PC-3 (cell line): Measurements from ENCODE around the gene PLVAP. TPM values are rescaled to one million over a fixed set of nuclear protein-coding genes. Genes with fewer than 3 reads are reported as not detected.

ENCODE experiments used
- ATAC-seq: fragments of 200-7000 bp; cut with Tn5 transposase; 2 replicates; pipeline ENCODE4 v1.9.1; 2020; ENCODE audit warnings: mild to moderate bottlenecking, moderate library complexity
- BruUV-seq: library from RNA; stranded (reverse); fragments of 400-500 nt; replicated peaks from 2 replicates; lab custom pipeline; 2021; lab: Mats Ljungman, UMichigan
- CTCF ChIA-PET: fragments of 300-600 bp; sonication (Branson Sonifier 250); formaldehyde crosslinking; loops from one replicate; lab custom pipeline; 2022; ENCODE audit warnings: antibody characterized with exemption; lab: Charles Lee
- POLR2A ChIA-PET: fragments of 300-600 bp; sonication (Branson Sonifier 250); formaldehyde crosslinking; loops from one replicate; lab custom pipeline; 2022; ENCODE audit warnings: antibody characterized with exemption; ENCODE audit not compliant: unreplicated experiment; lab: Charles Lee
- DNase-seq: peaks from one replicate; pipeline ENCODE4 v3.0.0-alpha.2; 2015
- H2AFZ ChIP-seq: fragments of 300-600 bp; sonication (generic); 2 replicates; pipeline ENCODE4 v1.6.0; 2016; ENCODE audit warnings: antibody characterized with exemption, low read length
- H3F3A ChIP-seq: fragments of 300-600 bp; sonication (generic); one replicate; pipeline ENCODE4 v1.6.0; 2017; ENCODE audit warnings: antibody characterized with exemption, low read length, control low read depth, mild to moderate bottlenecking; ENCODE audit not compliant: unreplicated experiment
- H3K27ac ChIP-seq: fragments of 300-600 bp; sonication (generic); 2 replicates; pipeline ENCODE4 v1.5.1; 2016; ENCODE audit warnings: mild to moderate bottlenecking, low read length
- H3K27me3 ChIP-seq: fragments of 300-600 bp; sonication (generic); 2 replicates; pipeline ENCODE4 v1.6.1; 2016; ENCODE audit warnings: low read length, mixed read lengths
- H3K36me3 ChIP-seq: fragments of 300-600 bp; sonication (generic); 2 replicates; pipeline ENCODE4 v1.6.1; 2016; ENCODE audit warnings: low read depth, mixed run types, low read length, mixed read lengths
- H3K4me1 ChIP-seq: fragments of 300-600 bp; sonication (generic); 2 replicates; pipeline ENCODE4 v1.5.1; 2016; ENCODE audit warnings: low read length; ENCODE audit not compliant: insufficient read depth
- H3K4me2 ChIP-seq: fragments of 300-600 bp; sonication (generic); 2 replicates; pipeline ENCODE4 v1.6.0; 2016; ENCODE audit warnings: low read length
- H3K4me3 ChIP-seq: fragments of 300-600 bp; sonication (generic); 2 replicates; pipeline ENCODE4 v1.5.1; 2016; ENCODE audit warnings: mild to moderate bottlenecking, low read length, mixed read lengths
- H3K79me2 ChIP-seq: fragments of 300-600 bp; sonication (generic); 2 replicates; pipeline ENCODE4 v1.6.1; 2017; ENCODE audit warnings: low read length, mixed read lengths
- H3K9ac ChIP-seq: fragments of 300-600 bp; sonication (generic); 2 replicates; pipeline ENCODE4 v1.6.0; 2016; ENCODE audit warnings: mild to moderate bottlenecking, low read length
- H3K9me2 ChIP-seq: fragments of 300-600 bp; sonication (generic); replicated peaks from 2 replicates; pipeline ENCODE4 v1.6.1; 2016; ENCODE audit warnings: mixed run types, low read length, mixed read lengths
- H3K9me3 ChIP-seq: fragments of 300-600 bp; sonication (generic); 2 replicates; pipeline ENCODE4 v1.6.1; 2016; ENCODE audit warnings: low read length, mixed read lengths
- H4K20me1 ChIP-seq: fragments of 300-600 bp; sonication (generic); 2 replicates; pipeline ENCODE4 v1.6.1; 2016; ENCODE audit warnings: low read length, mixed read lengths
- CTCF ChIP-seq: fragments of 300-600 bp; sonication (generic); conservative IDR thresholded peaks from 2 replicates; pipeline ENCODE4 v1.5.1; 2017; ENCODE audit warnings: antibody characterized with exemption, low read depth, mild to moderate bottlenecking, low read length
- EZH2 ChIP-seq: fragments of 300-600 bp; sonication (generic); IDR thresholded peaks from one replicate; pipeline ENCODE4 v1.6.1; 2017; ENCODE audit warnings: antibody characterized with exemption, mild to moderate bottlenecking, low read length; ENCODE audit not compliant: unreplicated experiment
- EZH2phosphoT487 ChIP-seq: fragments of 300-600 bp; sonication (generic); IDR thresholded peaks from 2 replicates; pipeline ENCODE4 v1.6.1; 2018; ENCODE audit warnings: mild to moderate bottlenecking, antibody characterized with exemption, low read length, borderline replicate concordance
- intact Hi-C: fragments of 100-400 bp; cut with micrococcal nuclease; formaldehyde crosslinking; loops from 2 replicates; pipeline ENCODE4 v1.9.0; 2023
- total RNA-seq: library from RNA; depleted of rRNA; stranded (reverse); fragments of >200 nt; gene quantifications from 2 replicates; pipeline ENCODE4 v1.2.3, GENCODE V29; 2014

PLVAP gene
- total RNA-seq, 1 experiment from 2014 or later: not detected

GRCh38 chr19:17389288-17389687 lies 12.1 kb upstream of the PLVAP start:
- intact Hi-C loops: loop anchor here (10.0 kb wide), 1 partner anchor 94 kb away; no protein-coding TSS in a partner anchor
- Histone ChIP-seq H3K4me1 (peaks cover 11% of the 10 kb centered on the region; the same call in 1 of the 2 replicates), H3K27me3 (no peaks in the 10 kb centered on the region), H3K9ac (no peak overlapping the region), H3K4me2 (no peak overlapping the region), H2AFZ (no peak overlapping the region), H3K36me3 (no peaks in the 10 kb centered on the region), H3K9me3 (no peaks in the 10 kb centered on the region), H4K20me1 (no peaks in the 10 kb centered on the region), H3K79me2 (no peaks in the 10 kb centered on the region), H3K27ac (no peak overlapping the region), H3K9me2 (no peaks in the 10 kb centered on the region), H3F3A (no peaks in the 10 kb centered on the region), H3K4me3 (no peak overlapping the region)
- DNase-seq: no peak
- BruUV-seq: no TSS peak
- ChIA-PET CTCF (no interaction called here), POLR2A (no interaction called here)
- TF ChIP-seq EZH2phosphoT487 (no peak), CTCF (no peak)
- no peak for ATAC-seq

- POLR2A ChIA-PET: no interaction called here
- no peak overlapping the region for H3K4me2 ChIP-seq
- TF ChIP-seq EZH2phosphoT487 (no peak), CTCF (peak; percentile 93)
These were observed 8.9 kb upstream of the PLVAP start for GRCh38 chr19:17385878-17386611.

GRCh38 chr19:17380426-17381138 lies 3.4 kb upstream of the PLVAP start:
- ATAC-seq: no peak
- no peaks in the 10 kb centered on the region for H3F3A ChIP-seq
- BruUV-seq: no TSS peak
- H3K36me3 ChIP-seq: no peaks in the 10 kb centered on the region
- no peaks in the 10 kb centered on the region for H3K4me1 ChIP-seq
- H2AFZ ChIP-seq: no peak overlapping the region
- CTCF ChIA-PET: no interaction called here
- POLR2A ChIA-PET: no interaction called here
- no peaks in the 10 kb centered on the region for H4K20me1 ChIP-seq
- no peak overlapping the region for H3K27ac ChIP-seq
- TF ChIP-seq EZH2 (no peak), EZH2phosphoT487 (no peak), CTCF (no peak)
- no peaks in the 10 kb centered on the region for H3K9me2 ChIP-seq
- H3K4me2 ChIP-seq: no peak overlapping the region
- H3K79me2 ChIP-seq: no peaks in the 10 kb centered on the region
- intact Hi-C loops: loop anchor here (10.0 kb wide), 1 partner anchor 86 kb away; no protein-coding TSS in a partner anchor
- no peak overlapping the region for H3K4me3 ChIP-seq
- no peaks in the 10 kb centered on the region for H3K9me3 ChIP-seq
- no peaks in the 10 kb centered on the region for H3K27me3 ChIP-seq
- DNase-seq: no peak
- H3K9ac ChIP-seq: no peak overlapping the region

More at GRCh38 chr19:17385878-17386611, 8.9 kb upstream of the PLVAP start:
- no peaks in the 10 kb centered on the region for H3K27me3 ChIP-seq
- H3K36me3 ChIP-seq: no peaks in the 10 kb centered on the region
- BruUV-seq: no TSS peak
- H3K27ac ChIP-seq: no peak overlapping the region
- H3F3A ChIP-seq: no peaks in the 10 kb centered on the region
- CTCF ChIA-PET: interaction anchor here (0.6 to 1.0 kb wide), 3 partner anchors 39 to 81 kb away, joined by 3 to 9 read pairs (median 4); partner anchors contain the start of gene MRPL34
- H4K20me1 ChIP-seq: no peaks in the 10 kb centered on the region
- H3K4me1 ChIP-seq: no peaks in the 10 kb centered on the region
- H3K9ac ChIP-seq: no peak overlapping the region
- no peaks in the 10 kb centered on the region for H3K9me3 ChIP-seq
- intact Hi-C loops: loop anchor here (1.0 to 10.0 kb wide), 2 partner anchors 40 to 91 kb away; no protein-coding TSS in a partner anchor
- no peaks in the 10 kb centered on the region for H3K79me2 ChIP-seq
- H2AFZ ChIP-seq: peak overlapping the region; percentile 17; the same call in 1 of the 2 replicates
- DNase-seq: peak; percentile 62
- no peaks in the 10 kb centered on the region for H3K9me2 ChIP-seq
- H3K4me3 ChIP-seq: no peak overlapping the region
- ATAC-seq: peak; percentile 49
